ENCODE results near the gene PTF1A.

The PTF1A gene

DNA sequence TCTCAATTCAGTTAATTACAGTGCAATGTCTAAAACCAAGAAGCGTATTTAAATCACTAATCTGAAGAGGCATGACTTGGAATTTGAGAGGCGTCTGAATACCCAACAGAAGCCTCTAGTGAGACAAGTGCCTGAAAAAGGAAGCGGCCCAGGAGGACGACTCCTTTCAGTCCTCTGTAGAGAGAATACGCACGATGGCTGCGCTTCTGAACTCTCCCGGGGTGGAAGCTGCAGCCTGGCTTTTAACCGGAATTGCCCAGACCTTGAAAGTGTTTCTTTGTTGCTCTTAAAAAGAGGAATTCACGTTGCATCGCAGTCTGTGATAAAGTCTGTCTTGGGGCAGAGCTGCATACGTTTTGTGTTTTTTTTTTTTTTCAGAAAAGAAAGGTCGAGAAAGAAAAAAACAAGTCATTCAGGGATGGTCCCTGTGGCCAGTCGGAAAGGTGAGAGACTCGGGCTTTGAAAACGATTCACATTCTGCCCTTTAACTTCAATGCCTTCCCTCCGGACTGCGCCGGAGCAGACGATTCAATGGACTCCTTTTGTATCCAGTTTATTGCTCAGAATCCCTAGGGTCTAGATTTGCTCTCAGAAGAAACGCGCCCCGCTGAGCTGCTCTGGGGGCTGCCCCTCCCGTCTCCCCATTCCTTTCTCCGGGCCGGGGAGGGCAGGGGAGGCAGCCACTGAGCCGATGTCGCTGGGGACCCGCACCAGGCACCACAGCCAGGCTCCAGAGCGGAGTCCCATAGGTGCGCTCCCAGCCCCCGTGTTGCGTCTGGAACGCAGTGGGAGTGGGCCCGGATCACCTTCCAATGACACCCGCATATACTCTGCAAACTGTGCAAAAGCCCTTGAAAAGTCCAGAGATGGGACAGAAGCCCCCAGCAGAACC is 994 bp upstream of the PTF1A start:
- TF ChIP-seq, protein P1, sequence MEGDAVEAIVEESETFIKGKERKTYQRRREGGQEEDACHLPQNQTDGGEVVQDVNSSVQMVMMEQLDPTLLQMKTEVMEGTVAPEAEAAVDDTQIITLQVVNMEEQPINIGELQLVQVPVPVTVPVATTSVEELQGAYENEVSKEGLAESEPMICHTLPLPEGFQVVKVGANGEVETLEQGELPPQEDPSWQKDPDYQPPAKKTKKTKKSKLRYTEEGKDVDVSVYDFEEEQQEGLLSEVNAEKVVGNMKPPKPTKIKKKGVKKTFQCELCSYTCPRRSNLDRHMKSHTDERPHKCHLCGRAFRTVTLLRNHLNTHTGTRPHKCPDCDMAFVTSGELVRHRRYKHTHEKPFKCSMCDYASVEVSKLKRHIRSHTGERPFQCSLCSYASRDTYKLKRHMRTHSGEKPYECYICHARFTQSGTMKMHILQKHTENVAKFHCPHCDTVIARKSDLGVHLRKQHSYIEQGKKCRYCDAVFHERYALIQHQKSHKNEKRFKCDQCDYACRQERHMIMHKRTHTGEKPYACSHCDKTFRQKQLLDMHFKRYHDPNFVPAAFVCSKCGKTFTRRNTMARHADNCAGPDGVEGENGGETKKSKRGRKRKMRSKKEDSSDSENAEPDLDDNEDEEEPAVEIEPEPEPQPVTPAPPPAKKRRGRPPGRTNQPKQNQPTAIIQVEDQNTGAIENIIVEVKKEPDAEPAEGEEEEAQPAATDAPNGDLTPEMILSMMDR (IDR thresholded peaks at IDR 0.05) = no peak

DNA sequence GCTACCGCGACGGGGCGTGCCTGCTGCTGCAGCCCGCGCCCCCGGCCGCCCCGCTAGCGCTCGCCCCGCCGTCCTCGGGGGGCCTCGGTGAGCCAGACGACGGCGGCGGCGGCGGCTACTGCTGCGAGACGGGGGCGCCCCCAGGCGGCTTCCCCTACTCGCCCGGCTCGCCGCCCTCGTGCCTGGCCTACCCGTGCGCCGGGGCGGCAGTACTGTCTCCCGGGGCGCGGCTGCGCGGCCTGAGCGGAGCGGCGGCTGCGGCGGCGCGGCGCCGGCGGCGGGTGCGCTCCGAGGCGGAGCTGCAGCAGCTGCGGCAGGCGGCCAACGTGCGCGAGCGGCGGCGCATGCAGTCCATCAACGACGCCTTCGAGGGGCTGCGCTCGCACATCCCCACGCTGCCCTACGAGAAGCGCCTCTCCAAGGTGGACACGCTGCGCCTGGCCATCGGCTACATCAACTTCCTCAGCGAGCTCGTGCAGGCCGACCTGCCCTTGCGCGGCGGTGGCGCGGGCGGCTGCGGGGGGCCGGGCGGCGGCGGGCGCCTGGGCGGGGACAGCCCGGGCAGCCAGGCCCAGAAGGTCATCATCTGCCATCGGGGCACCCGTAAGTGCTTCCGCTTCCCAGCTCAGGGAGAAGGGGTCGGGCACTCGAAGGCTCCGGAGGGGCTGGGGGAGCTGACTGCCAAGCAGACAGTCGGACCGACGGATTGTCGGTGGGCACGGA is 761 bp downstream of the PTF1A start:
- TF ChIP-seq, protein P1 (IDR thresholded peaks at IDR 0.05) = no peak

DNA sequence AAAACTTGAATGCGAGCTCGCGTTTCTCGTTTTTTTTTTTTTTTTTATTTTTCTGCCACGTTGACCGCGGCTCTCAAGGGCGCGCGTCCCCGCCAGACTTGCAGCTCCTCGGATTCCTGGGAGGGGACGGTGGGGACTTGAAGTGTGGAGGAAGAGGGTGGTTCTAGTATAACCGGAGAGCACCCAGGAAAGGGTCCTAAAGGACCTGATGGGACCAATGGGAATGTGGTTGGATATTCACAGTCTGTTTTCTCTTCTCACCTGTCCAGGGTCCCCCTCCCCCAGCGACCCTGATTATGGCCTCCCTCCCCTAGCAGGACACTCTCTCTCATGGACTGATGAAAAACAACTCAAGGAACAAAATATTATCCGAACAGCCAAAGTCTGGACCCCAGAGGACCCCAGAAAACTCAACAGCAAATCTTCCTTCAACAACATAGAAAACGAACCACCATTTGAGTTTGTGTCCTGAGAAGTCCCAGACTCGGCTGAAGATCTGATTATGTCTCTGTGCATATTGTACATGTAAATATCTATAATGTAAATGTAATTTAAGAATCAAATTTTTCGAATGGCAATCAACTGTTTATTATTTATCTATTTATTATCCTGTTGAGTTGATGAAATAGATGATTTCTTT is 1.4 kb downstream of the PTF1A start:
- TF ChIP-seq, protein P1 (IDR thresholded peaks at IDR 0.05) = no peak

DNA sequence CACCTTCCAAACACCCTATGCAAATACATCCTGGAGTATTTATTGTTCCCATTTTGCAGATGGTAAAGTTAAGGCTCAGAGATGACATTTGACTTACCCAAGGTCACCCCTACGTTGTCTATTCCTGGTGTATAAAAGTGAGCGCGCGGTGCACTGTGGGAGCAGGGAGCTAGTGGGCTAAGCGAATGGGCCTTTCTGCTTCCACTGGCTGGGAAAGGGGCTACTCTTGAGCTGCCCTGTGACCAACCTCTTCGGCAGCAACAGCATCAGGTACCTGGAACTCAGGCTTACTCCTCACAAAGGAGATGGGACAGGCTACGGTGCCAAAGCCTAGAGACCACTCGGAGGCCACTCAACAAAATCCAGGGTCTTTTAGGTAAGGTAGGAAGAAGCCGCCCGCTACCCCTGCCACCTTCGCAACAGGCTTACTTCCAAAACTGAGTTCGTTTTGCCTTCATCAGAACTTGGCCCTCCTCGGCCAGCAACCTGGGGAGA is 2.4 kb downstream of the PTF1A start:
- TF ChIP-seq, protein P1 (IDR thresholded peaks at IDR 0.05) = no peak

DNA sequence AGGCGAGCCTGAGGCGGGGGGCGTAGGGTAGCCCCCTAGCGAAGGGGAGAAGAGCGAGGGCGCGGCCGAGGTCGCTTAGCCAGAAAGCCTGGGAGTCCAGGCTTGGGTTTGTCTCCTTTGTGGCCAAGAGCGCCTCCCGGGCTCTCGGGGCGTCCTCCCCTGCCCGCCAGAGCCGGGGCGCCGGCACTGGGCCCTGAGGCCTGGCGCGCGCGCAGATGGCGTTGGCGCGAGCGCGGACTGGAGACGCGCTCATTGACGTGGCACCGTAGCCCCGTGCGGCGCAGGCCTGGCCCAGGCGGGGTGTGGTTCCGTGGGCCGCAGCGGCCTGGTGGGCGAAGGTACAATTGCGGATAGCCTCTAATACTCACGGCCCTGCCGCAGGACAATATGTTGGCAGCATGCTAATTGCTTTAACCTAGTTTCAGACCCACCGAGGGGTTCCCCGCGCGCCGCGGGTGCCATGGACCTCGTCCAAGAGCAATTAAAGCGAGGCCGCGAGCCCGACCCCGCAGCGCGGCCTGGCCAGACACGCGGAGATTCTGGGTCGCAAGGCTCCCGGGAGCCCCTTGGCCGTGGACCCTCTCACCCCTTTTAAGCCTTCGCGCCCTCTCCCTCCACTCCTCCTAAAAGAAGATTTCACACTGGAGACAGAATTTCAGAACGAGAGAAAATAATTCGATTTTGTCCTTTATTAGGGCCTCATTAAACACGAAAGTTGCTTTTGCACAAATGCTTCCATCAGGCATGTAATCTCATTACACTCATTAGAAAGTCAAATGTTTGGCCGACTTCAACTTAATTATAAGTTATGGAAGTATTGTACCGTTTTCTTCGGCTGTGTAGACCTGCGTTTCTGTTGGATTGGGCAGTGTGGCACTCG is 3.1 kb downstream of the PTF1A start:
- TF ChIP-seq, protein P1 (IDR thresholded peaks at IDR 0.05) = no peak

DNA sequence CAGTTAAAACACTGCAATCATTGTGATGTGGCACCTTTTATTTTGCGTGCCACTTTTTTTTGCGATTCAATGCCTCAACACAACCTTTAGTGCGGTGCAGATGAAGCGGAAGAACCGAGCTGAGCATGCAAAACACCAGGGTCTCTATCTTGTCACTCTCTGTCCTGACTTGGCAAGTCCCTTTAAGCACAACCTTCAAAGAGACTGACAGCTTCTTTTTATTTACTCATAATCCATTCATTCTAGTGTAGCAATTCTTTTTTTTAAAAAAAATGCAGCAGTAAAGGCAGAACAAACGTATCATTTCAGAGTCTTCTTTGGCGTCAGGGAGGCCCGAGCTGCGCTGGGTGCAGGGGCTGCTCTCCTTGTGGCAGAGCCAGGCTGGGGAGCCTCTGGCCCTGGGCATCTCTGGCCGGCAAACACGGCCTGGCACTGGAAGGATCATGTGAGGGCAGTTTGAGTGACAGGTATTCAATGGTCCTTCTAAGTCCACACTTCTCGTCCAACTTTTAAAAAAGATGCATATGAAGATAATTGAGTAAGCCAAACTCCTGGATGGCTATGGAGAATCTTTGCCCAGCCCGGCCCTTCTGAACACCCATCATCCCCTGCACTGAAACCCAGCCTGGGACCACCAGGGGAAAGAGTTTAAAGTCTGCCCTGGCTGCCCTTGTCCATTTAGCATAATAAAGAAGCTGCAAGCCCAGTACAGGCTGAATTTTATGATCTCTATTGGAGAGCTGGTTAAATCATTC is 3.9 kb downstream of the PTF1A start:
- TF ChIP-seq, protein P1 (IDR thresholded peaks at IDR 0.05) = no peak
